COLO668 (cell line): Measurements from ENCODE around the gene U2AF1.
"Not testable (repeated sequence)": the region's sequence is repeated elsewhere in the genome, so short reads cannot be mapped to it uniquely, and the experiment has no call there.

ENCODE experiments used
- DNase-seq: peaks from one replicate; lab custom pipeline; 2025; ENCODE audit not compliant: unreplicated experiment; lab: John Stamatoyannopoulos, UW

U2AF1 gene, protein sequence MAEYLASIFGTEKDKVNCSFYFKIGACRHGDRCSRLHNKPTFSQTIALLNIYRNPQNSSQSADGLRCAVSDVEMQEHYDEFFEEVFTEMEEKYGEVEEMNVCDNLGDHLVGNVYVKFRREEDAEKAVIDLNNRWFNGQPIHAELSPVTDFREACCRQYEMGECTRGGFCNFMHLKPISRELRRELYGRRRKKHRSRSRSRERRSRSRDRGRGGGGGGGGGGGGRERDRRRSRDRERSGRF

DNA sequence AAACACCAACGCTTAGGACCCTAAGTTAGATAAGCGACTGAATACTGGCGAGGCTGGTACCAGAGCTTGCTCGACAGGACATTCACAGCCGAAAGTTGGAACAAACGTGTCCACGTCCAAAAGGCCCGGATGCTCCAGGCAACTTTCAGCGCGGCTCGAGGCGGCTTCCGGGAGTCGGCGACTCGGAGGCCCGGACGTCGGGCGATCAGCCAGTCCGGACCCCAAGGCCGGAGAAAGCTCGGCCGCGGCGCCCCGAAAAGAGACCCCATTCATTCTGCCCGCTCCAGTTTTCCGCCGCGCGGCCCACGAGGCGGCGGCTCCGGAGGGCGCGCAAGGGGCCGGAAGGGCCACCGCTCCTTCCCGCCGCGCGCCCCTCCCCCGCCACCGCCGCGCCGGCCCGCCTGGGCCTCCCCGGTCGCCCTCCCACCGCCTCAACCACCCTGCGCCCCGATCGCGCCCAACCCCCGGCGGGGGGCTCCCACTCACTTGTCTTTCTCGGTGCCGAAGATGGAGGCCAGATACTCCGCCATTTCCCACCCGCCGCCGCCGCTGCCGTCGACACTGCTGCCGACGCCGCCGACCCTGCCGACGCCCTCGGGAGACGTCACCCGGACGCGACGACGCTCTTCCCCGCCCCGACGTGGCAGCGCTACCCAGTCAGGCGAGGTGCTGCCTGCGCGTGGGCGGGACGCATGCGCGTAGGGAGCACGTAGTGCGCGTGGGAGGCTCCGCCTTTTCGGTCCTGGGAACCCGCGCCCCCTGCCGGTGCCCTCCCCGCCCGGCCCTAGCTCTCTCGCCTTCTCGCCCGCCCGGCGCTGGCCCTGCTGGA, at the start of gene U2AF1:
Gene U2AF1, minus strand, starts transcription at position 606 of the 829 bp plus-strand sequence. Its CDS starts 76 bp downstream, at position 530.
- DNase-seq: not testable (repeated sequence)

DNA sequence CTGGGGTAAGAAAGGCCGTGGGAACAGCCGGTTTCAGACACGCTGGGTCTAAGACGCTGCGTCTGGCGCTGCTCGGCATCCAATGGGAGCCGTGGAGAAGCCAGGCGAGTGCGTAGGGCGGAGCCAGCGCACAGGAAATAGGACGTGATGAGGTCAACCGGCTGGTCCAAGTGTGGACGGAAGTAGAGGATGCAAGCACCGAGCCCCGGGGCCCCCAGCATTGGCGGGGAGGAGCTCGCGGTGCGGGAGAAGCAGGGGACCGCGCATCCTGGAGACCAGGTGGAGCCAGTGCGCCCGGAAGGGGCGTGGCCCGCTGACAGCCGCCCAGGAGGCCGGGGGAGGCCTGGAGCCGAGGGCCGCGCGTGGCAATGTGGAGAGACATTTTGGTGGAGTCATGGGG, 46.2 kb upstream of the U2AF1 start:
- not testable (repeated sequence) for DNase-seq

DNA sequence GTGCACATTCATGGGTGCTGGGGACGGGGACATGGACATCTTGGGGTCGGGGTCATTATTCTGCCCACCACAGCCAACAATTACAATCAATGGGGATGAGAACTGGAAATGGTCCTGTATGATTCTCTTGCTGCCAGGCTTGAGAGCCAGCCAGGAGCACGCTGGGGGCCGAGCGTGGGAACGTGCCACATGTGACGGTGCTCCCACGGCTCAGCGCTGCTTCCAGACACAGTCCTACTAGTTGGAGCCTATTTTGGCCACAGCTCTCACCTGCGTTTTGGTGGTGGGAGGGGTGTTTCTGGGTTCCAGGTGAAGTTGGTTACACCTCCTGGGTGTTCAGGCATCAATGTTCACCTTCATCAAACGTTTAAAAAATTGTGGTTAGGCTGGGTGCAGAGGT, 42.0 kb upstream of the U2AF1 start:
- DNase-seq: not testable (repeated sequence)

DNA sequence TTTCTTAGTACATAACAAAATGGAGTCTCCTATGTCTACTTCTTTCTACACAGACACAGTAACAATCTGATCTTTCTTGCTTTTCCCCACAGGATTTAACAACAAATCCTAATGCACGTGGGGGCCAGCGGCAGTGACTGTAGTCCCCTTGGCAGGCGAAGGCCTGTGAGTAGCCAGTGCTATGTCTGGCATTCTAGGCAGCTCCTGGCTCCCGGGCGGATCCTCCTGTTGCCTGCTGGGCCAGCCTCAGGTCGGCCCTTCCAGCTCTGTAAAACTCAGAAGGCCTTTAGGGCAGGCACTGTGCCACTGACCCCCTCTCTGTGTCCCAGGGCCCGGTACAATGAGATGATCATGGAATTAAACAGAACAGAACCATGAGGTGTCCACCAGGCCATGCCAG, 40.6 kb upstream of the U2AF1 start:
- DNase-seq: not testable (repeated sequence)

DNA sequence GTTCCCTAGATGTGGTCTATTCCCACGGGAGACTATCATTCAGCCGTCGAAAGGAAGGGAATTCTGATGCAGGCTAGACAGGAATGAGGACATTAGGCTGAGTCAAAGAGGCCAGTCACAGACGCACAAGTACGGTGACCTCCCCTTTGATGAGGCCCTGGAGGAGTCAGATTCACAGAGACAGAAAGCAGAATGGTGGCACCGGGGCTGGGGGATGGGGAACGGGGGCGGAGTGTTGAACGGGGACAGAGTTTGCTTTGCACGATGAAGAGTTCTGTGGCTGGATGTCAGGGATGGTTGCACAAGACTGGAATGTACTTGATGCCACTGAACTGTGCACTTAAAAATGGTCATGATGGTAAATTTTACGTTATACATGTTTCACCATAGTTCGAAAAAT, 39.3 kb upstream of the U2AF1 start:
- not testable (repeated sequence) for DNase-seq

DNA sequence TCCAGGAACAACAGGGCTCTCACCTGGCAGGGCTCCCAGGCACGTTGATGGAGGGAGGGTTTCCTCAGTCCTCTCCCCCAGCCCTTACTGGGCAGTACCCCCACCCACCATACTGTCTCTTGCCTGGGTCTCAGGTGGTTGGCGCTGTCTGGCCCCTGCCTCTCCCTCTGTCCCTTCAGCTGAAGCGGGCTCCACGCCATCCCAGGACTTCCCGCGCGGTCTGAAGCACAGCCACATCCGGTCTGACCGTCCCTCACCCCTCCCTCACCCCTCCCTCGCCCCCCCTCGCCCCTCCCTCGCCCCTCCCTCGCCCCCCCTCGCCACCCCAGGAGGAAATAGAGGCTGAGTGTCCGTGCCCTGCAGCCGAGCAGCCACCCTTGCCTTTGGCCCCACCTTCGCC, 34.0 kb upstream of the U2AF1 start:
- DNase-seq: not testable (repeated sequence)

DNA sequence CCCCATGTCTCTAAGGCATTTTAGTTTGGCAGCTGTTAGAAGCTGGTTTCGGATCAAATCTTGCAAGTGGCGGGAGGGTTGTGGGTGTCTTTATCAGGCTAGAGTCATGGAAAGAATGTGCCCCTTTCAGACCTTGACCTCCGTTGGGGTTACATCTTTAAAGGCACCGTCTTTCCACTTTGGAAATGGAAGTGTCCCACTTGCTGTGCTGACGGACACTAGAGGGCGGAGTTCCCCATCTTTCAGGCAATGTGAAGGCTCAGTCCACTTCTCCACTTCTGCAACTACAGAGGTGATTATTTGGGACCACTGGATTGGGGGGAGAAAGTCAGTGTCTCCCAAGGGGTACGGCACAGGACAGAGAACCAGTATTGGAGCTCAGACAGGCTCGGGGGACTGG, 31.6 kb upstream of the U2AF1 start:
- DNase-seq: not testable (repeated sequence)

DNA sequence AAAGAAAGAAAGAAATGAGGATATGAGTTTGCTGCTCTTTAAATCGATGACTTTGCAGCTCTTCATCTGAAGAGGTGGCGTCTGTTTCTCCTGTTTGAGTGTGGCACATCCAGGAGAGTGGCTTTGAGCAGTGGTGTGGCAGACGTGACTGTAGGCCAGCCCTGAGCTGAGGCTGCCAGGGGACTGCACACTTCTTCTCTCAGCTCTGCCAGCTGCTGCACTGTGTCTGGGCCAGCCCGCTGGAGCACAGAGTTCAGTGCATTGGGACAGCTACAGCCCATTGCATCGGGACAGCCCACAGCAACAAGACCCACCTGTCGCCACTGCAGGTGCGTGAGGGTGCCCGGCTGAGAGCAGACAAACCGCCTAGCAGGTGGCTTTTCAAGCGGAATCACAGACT, 27.1 kb upstream of the U2AF1 start:
- not testable (repeated sequence) for DNase-seq

DNA sequence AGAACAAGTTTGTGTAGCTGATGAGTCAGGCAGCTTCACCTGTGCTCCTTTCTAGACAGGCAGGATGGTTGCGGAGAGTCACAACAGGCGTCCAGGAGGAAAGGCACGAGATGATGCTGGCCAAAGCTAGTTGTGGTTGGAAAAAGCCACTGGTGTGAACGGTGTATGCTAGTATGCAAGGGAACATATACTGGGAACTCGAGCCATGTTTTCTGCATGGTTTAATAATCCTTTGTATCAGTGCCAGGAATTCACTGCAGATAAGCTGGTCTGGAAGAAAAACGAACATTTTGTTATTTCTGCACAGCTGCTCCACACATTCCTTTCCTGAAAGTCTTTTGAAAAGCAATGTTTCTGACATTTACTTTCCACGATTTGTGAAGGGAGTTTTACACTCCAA, 22.7 kb upstream of the U2AF1 start:
- DNase-seq: not testable (repeated sequence)

DNA sequence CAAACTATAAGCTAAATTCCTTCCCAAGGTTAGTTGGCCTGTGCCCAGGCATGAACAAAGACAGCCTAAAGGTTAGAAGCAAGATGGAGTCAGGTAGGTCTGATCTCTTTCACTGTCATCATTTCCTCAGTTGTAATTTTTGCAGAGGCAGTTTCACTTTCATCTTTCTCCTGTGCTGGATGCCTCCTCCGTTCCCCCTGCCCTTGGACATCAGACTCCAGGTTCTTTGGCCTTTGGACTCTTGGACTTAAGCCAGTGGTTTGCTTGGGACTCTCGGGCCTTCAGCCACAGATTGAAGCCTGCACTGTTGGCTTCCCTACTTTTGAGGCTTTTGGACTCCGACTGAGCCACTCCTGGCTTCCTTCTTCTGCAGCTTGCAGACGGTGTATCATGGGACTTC, 8.6 kb upstream of the U2AF1 start:
- not testable (repeated sequence) for DNase-seq

DNA sequence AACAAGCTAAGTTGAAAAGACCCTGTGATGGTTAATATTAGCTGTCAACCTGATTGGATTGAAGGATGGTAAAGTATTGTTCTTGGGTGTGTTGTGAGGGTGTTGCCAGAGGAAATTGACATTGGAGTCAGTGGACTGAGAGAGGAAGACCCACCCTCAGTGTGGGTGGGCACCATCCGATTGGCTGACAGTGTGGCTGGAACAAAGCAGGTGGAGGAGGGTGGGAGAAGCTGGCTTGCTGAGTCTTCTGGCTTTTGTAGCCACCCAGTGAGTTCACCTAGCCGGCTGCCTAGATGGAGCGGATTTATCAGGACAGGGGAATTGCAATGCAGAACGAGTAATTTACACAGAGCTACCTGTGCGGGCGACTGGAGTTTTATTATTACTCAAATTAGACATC, 7.1 kb upstream of the U2AF1 start:
- DNase-seq: not testable (repeated sequence)

DNA sequence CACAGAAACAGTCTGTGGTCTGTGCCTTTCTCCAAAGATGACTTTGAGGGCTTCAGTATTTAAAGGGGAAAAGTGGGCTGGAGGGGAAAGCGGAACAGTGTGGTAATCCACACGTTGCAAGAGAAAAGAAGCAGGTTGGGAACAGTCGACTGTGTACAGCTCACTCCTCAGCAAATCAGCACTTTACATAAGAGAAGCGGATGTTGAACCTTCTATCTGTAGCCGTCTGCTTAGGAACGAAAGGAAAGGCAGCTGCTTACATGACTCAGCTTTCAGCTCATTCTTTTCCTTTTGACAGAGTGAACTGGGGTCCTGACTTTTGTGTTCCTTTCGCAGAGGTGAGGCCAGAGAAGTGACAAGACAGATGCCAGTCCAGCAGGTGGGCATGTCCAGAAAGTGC, 1.6 kb upstream of the U2AF1 start:
- not testable (repeated sequence) for DNase-seq

DNA sequence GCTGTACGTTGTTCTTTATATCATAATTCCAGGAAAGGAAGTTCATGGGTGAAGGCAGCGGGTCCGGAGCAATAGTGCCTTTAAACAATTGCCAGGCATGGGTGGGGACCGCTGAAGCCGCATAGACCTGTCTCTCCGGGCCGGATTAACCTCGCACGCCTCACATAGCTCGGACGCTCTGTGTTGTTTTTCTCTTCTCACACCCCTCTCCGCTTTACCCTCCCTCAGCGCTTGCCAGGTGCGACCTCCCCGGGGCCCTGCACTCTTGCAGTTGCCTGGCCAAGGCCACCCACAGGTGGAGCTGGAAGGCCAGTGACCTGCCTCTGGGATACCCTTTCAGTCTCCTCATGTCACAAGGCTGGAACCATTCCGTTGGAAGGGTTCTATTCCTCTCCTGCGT, 807 bp upstream of the U2AF1 start:
- DNase-seq: not testable (repeated sequence)

DNA sequence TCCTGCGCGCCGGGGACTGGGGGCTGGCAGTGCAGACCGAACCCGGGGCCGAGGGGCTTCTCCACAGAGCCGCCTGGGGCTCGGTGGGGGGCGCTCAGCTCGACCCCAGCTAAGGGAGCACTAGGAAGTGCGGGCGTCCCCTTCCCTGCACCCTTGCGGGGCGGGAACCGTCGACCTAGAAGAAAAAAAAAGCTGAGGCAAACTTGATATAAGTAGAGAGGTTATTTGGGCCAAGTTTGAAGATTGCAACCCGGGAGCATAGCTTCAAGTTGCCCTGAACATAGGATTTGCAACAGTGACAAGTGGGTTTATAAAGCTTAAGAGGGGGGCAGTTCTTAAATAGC, 396 bp upstream of the U2AF1 start:
- DNase-seq: not testable (repeated sequence)

DNA sequence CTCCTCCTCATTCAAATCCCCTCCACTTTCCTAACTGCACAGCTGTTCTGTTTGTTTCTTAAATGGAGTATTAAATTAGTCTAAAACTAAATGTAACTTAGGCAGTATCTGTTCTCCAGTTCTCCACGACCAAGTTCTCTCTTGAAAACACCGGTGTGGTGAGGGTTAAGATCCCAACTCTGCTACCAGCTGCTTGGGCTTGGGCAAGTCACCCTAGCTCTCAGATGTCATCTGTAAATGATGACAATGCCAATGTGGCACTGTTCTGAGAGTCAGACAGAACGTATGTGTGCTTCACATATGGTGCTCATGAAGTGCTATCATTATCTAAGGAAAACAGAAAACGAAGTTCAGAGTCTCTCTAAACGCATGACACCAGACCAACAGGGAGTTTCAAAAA, 2.7 kb downstream of the U2AF1 start:
- DNase-seq: not testable (repeated sequence)

DNA sequence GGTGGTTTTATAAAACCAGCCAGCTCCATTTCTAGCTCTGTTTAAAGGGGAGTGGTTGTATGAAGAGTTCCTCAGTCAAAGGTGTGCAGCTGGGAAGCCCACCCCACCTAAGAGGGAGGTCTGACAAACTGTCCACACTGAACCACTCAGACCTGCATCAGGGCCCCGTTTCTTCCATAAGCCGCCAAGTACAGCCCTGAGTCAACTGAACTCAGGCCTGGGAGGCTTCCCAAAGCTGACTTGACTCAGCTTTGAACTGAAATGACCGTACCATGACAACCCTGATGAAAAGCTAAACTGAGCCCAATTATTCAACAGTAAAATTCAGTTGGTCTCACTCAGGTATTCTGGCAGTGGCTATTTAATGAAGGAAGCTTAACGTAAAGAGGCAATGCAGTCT, 5.1 kb downstream of the U2AF1 start:
- DNase-seq: not testable (repeated sequence)

DNA sequence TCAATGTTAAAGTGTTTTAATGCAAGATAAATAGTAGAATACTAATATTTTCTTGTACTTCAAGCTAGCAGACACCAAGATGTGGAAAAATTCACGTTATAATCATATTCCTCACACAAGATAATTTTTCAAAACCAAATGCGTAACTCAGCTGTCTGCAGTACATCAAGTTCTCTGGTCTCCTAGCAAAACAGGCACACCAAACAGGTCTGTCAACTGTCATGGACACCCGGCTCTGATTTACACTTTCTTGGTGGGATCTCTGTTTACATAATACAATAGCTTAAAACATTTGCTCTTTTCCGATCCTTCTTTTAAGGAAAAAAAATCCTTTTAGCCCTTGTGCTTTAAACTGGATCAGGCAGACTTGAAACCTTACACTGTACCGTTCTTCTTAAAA, 5.7 kb downstream of the U2AF1 start:
- DNase-seq: not testable (repeated sequence)

DNA sequence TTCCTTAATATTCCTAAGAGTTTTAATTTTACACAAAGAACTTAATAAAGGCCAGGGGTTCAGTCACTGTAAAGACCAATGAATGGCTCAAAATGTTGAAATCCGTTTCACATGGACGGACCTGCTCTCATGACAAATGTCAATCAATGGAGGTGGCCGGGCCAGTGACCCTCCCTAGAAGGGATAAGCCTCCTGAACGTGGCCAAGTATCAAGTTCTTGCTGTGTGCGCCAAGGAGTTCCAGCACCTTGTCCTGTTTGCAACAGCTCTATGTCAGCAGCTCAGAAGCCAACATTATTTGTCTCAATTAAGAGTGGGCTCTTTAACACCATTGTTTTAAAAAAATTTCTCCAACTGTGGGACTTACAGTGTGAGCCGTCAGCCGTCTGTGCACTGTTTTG, 6.4 kb downstream of the U2AF1 start:
- DNase-seq: not testable (repeated sequence)

DNA sequence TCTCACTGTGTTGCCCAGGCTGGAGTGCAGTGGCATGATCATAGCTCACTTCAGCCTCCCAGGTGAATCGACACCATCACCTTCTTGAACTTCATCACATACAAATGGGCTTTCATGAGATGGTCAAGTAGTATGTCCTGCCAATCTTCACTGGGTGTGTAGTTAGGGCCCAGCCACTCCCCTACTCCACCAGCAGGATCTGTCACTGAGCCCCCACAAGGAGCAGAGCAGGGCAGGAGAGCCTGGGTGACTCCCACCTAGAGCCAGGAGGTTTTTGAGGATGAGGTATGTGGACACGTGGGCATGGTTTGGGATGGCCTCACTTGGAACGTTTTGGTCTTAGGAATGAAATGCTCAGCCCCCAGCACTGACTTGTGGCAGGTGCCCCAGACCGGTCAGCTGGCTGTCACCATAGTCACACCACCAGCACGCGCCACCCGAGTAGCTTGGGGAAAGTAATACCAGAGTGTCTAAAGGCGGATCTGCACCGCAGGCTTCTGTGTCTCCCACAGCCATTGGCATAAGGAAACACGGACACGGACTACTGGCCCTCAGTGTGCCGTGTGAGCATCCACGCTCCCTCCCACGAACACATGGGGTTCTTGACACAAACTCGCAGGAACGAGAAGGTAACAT, 15.3 kb downstream of the U2AF1 start:
- DNase-seq: not testable (repeated sequence)

DNA sequence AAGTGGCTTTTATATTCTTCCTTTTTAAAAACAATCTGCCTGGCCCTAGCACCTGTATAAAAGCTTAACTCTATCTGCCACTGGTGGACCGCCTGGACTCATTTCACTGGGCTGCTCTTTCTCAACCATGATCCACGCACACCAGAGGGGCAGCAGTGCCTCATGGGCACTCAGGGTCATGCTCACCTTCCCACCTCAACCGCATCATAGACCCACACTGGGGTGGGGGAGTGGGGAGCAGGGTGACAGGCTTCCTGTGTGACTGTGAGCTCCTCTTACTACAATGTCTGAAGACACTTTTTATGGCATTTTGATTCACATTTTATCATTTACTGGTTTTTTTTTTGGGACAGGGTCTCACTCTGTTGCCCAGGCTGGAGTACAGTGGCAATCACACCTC, 16.4 kb downstream of the U2AF1 start:
- DNase-seq: not testable (repeated sequence)

DNA sequence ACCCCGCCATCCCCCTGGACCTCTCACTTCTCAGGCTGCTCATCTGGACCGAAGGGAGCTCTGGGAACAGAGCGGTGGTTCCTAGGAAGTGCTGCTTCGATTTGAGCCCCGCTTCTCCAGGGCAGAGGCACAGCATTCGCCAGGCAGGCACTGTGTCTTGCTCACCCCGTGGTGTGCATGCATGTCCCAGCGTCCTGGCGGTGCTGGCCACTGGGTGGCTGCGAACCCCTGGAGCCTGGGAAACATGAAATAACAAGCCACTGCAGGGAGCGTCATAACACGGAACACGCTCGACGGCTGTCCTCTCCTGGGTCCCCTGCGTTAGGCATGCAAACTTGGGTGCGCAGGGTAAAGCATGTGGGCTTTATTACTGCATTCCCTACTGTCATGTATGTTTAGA, 17.9 kb downstream of the U2AF1 start:
- DNase-seq: not testable (repeated sequence)
